ENCODE results near the gene FOXO3. TPM values are rescaled to one million over a fixed set of nuclear protein-coding genes. Genes with fewer than 3 reads are reported as not detected.
"Not testable (repeated sequence)": the region's sequence is repeated elsewhere in the genome, so short reads cannot be mapped to it uniquely, and the experiment has no call there.

The FOXO3 gene
- total RNA-seq, 1 donor from 2014 or later = 9.9 TPM

DNA sequence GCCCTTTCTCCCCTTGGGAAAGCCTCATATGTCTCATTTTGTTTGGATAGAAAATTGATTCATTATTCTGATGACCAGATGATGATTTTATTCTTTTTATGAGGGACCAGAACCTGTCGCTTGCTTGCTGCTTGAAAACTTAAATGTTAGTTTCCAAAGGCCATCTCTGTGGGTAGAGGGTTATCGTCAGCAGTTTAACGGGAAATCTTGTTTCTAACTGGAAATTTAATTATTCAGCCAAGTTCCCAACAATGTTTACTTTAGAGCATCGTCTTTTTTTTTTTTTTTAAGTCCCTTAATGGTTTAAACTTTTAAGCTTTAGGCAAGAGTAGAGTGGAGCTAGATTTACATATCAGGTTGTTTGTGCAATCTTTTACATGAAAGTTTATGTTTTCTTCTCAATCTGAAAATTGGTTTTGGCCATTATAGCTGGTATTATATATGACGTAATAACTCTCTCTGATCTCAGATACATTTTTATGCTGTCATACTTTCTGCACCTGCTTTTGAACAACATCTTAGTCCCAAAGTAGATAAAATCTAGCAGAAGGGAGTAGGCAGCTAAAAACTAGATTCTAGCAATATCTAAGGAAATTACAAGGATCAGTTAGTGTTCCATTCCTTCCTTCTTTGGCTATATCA is 93.9 kb downstream of the FOXO3 start:
- intact Hi-C loops (cut with micrococcal nuclease) = no loop called here

GRCh38 chr6:108655806-108656651 is 95.3 kb downstream of the FOXO3 start:
- intact Hi-C loops (cut with micrococcal nuclease) = no loop called here

GRCh38 chr6:108656836-108657235 is 96.1 kb downstream of the FOXO3 start:
- intact Hi-C loops (cut with micrococcal nuclease) = no loop called here

DNA sequence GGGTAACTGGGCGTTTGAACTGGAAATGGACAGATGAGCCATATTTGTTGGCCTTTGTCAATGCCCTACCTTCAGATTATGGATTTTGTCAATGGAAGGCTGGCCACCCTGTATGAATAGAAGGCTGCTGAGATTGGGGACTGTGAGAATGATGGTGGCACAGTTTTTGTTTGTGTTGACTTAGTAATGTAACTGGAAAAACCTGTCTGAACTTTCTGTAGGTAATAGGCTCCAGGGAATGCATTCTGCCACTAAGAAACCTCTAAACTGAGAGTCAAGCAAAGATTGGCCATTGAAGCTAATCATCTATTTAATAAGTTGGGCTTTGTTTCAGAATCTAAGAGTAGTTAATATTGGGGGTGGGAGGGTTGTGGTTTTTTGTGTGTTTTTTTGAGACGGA is 97.5 kb downstream of the FOXO3 start:
- intact Hi-C loops (cut with micrococcal nuclease) = no loop called here

GRCh38 chr6:108658785-108659184 is 98.1 kb downstream of the FOXO3 start:
- intact Hi-C loops (cut with micrococcal nuclease) = not testable (repeated sequence)

GRCh38 chr6:108660251-108660650 is 99.5 kb downstream of the FOXO3 start:
- intact Hi-C loops (cut with micrococcal nuclease) = no loop called here

DNA sequence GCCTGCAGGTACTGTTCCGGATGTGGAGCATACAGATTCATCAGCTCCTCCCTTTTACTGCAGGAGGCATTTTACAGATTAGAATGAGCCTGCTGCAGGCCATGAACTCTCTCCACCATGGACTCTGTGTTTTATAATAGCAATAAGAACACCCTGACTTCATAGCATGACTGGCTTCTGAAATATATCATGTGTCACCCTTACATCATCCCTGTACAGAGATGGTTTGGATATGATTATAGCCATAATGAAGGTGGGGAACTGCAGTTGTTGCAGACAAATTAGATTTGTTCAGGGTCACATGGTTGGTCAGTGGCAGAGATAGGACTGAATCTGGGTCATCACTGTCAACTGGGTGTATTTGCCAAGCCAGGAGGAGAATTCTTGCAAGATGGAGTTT is 100.7 kb downstream of the FOXO3 start:
- intact Hi-C loops (cut with micrococcal nuclease) = no loop called here

GRCh38 chr6:108661982-108662381 is 101.3 kb downstream of the FOXO3 start:
- intact Hi-C loops (cut with micrococcal nuclease) = no loop called here

GRCh38 chr6:108662702-108663101 is 102.0 kb downstream of the FOXO3 start:
- intact Hi-C loops (cut with micrococcal nuclease) = no loop called here

DNA sequence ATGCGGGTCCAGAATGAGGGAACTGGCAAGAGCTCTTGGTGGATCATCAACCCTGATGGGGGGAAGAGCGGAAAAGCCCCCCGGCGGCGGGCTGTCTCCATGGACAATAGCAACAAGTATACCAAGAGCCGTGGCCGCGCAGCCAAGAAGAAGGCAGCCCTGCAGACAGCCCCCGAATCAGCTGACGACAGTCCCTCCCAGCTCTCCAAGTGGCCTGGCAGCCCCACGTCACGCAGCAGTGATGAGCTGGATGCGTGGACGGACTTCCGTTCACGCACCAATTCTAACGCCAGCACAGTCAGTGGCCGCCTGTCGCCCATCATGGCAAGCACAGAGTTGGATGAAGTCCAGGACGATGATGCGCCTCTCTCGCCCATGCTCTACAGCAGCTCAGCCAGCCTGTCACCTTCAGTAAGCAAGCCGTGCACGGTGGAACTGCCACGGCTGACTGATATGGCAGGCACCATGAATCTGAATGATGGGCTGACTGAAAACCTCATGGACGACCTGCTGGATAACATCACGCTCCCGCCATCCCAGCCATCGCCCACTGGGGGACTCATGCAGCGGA is 102.9 kb downstream of the FOXO3 start:
- intact Hi-C loops (cut with micrococcal nuclease) = not testable (repeated sequence)

GRCh38 chr6:108665495-108666196 is 104.9 kb downstream of the FOXO3 start:
- intact Hi-C loops (cut with micrococcal nuclease) = no loop called here

GRCh38 chr6:108666656-108667260 is 106.0 kb downstream of the FOXO3 start:
- intact Hi-C loops (cut with micrococcal nuclease) = no loop called here

GRCh38 chr6:108667993-108668392 is 107.3 kb downstream of the FOXO3 start:
- intact Hi-C loops (cut with micrococcal nuclease) = no loop called here

DNA sequence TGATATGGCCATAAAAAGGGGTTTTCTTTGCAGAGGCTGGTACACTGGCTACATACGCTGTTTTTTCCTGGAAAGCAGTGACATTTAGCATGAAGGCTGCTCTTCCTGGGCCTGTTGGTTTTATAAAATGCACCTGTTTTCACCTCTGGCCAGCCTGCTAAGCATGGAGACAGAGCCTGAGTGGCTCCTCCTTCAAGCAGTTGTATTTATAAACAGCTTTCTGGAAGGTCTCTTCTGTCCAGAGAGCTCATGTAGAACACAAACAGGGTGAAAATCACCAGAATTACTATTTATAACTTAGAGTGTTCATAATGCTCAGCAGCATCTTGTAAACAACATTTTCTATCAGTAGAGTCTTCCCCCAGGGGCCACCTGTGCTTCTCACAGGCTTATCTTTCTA is 109.0 kb downstream of the FOXO3 start:
- intact Hi-C loops (cut with micrococcal nuclease) = no loop called here

DNA sequence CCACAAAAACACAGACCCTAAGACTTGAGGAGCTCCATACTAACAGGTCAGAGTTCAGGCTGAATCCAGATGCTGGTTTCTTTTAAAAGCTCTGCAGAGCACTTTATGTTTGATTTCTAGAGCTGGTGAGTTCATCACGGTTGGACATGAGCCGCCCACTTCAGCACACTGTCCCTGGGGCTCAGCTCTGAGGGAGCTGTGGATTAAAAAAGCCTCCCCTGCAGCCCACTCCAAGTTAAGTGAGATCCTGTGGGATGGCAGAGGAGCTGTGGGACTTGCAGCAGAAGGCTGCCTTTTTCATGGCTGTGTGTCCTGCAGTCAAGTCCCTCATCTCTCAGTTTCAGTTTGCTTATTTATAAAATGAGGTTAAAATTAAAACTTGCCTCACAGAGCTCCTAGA is 110.5 kb downstream of the FOXO3 start:
- intact Hi-C loops (cut with micrococcal nuclease) = no loop called here

DNA sequence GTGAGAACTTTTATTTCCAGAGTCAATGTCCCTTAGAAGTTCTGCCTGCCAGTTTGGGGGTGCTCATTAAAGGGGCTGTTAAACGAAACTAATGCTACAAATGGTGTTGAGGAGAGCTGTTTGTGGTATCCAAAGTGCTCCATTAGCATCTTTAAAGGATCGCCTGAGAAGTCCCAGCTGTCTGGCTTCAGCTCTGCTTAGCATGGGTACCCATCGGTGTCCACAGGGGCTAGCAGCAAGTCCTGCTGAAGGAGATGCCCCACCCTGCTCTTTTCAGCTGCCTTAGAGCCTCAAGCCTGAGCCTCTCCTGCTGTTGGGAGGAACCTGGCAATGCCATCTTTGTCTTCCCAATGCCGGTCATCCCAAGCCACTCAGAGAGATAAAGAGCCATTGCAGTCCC is 111.1 kb downstream of the FOXO3 start:
- intact Hi-C loops (cut with micrococcal nuclease) = no loop called here

DNA sequence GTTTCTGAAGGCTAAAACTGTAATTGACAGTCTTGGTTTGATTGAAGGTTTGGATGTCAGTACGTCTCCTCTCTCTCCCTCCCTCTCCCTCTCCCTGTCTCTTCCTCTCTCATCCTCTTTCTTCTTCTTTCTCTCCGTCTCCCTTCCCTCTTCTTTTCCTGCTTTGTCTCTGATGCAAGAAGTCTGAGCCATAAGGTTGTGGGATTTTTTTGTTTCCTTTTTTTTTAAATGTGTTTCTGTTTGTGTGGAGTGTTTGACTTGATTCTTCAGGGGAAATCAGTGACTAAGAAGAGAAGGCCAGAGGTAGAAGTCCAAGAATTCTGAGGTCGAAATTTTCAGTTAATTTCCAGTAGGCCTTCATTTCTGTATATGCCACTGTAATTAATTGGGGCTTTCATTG is 111.9 kb downstream of the FOXO3 start:
- intact Hi-C loops (cut with micrococcal nuclease) = no loop called here

DNA sequence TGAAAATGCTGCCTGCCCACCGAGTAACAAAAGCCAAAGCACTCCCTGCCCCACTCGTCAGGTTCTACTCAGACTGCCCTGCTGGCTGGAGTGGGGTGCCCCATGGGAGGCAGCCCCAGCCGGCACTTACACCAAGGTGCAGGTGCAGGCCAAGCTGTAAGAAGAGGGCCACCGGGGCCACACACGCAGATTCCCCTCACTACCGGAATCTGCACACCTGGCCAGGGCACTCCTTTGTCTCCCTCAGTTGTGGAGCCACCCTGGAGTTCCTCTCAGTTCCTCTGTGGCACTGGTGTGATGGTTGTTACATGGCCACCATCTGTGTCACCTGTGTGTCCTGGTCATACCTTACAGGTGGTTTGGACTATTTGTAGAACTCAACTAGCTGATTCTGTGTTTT is 112.4 kb downstream of the FOXO3 start:
- intact Hi-C loops (cut with micrococcal nuclease) = no loop called here

- intact Hi-C loops (cut with micrococcal nuclease) = no loop called here
These were observed 112.9 kb downstream of the FOXO3 start for GRCh38 chr6:108673602-108674001.

DNA sequence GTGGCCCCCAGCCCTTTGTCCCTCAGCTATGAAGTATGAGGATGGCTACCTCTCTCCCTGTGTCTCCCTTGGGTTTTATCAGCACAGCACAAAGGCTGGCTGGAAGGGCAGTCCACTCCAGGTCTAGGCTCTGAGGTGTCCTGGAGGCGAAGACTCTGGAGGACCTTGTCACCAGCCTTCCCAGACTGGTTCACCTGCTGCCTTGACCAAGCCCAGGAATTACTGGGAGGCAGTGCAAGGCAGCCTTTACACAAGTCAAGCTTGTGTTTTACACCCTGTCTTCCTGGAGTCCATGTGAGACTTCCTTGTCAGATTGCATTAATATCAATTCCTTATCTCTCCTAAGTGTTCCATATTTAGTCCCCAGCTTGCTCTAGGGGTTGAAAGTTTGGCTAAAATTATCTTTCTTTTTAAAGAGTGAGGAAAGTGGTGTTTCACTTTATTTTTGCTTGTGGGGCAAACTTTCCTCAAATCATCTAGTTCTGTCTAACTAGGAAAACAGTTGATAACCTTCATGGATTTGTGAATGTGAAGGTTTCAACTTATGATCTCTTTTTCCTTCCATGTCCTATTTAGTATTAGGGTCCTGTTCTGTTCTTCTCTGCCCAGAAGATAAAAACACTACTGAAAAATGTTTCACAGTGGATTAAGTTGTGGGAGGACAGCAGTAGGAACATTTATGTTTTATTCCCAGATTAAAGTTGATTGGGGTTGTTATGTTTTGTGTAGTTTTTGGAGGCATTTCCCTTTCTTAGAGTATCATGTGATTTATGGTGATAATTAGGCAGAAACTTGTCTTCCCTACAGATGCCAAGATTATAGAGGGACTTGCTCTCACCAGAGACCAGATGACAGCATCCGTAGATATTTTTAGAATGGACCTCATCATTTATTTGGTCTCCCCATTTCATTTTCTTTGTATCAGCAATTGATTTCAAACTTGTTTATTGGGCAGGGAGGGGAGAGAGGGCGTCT is 114.8 kb downstream of the FOXO3 start:
- intact Hi-C loops (cut with micrococcal nuclease) = no loop called here
